Measurements from ENCODE around the gene LRRC27. TPM values are rescaled to one million over a fixed set of nuclear protein-coding genes. Genes with fewer than 3 reads are reported as not detected.

Gene LRRC27
- total and polyA plus RNA-seq, 2 of the 4 experiments (the other 2 are of a cell fraction), result 3.8 to 5.3 TPM

- Histone ChIP-seq H3K4me1 (ENCODE audit: control insufficient read depth, insufficient read depth, low read length) (peaks cover 9% of the 10 kb centered on the region), H3K4ac (ENCODE audit: low read depth, low read length) (no peak overlapping the region), H4K91ac (ENCODE audit: insufficient read depth, low read depth, low read length) (no peak overlapping the region), H3K36me3 (ENCODE audit: control insufficient read depth, insufficient read depth, low read length) (peaks cover 15% of the 10 kb centered on the region; the same call in 1 of the 2 replicates), H3K9ac (ENCODE audit: low read depth, low read length) (no peak overlapping the region), H3K79me1 (ENCODE audit: low read depth in 1 of 2, low read length in 2 of 2) (peaks cover 6 to 25% of the 10 kb centered on the region in 2 experiments; a peak in 3 of 4 replicates), H2AK9ac (replicated peaks; ENCODE audit: low read depth, low read length, poor library complexity) (no peak overlapping the region), H3K14ac (replicated peaks; ENCODE audit: low read depth, low read length) (no peak overlapping the region), H4K20me1 (ENCODE audit: insufficient read depth, low read length) (peaks cover 3% of the 10 kb centered on the region), H3K27me3 (ENCODE audit: control insufficient read depth, insufficient read depth, low read length) (no peaks in the 10 kb centered on the region), H2BK120ac (ENCODE audit: low read depth, low read length) (no peak overlapping the region), H2BK5ac (ENCODE audit: low read depth, low read length, poor library complexity, severe bottlenecking) (no peak overlapping the region), H4K5ac (ENCODE audit: low read depth, low read length) (no peak overlapping the region), H3K23ac (ENCODE audit: low read depth, low read length) (no peak overlapping the region), H2BK15ac (ENCODE audit: low read depth, low read length) (no peak overlapping the region), H2AK5ac (ENCODE audit: low read depth, low read length) (no peak overlapping the region), H3K9me1 (ENCODE audit: insufficient read depth, low read length) (0 out of 2 replicates have a peak, but pooled peaks cover 3% of the 10 kb centered on the region), H2AFZ (replicated peaks; ENCODE audit: low read length, poor library complexity) (no peak overlapping the region), H3K27ac (ENCODE audit: insufficient read depth, low read length) (no peak overlapping the region), H3K18ac (ENCODE audit: low read depth, low read length) (no peak overlapping the region), H3K4me3 (ENCODE audit: insufficient read depth, low read depth, low read length) (no peak overlapping the region), H3K9me3 (ENCODE audit: control insufficient read depth, insufficient read depth, low read length) (no peaks in the 10 kb centered on the region), H2BK20ac (ENCODE audit: low read depth, low read length) (no peak overlapping the region), H3K4me2 (ENCODE audit: low read depth, low read length) (no peak overlapping the region), H4K8ac (ENCODE audit: low read depth in 2 of 2, low read length in 2 of 2) (no peak overlapping the region), H3K56ac (ENCODE audit: extremely low read depth, insufficient read depth, low read length) (no peak overlapping the region)
- ATAC-seq (ENCODE audit: low read depth) (no peak), DNase-seq (no peak)
- 96% methylated on average over 5 of the region's 20 CpGs; no CpG with 5 or more reads in 1 of the 2 experiments for WGBS, 2 experiments (ENCODE audit: extremely low coverage in 2 of 2, insufficient read length in 1 of 2)
- POLR2A ChIA-PET (ENCODE audit: unreplicated experiment), result no interaction called here
- dilution Hi-C loops (cut with HindIII; ENCODE audit: low sequenced_read_pairs, unreplicated experiment) (no loop called here), intact Hi-C loops (cut with micrococcal nuclease) (no loop called here), in situ Hi-C loops (cut with MboI; ENCODE audit: low sequenced_read_pairs) (no loop called here)
- CTCF ChIA-PET, result no interaction called here
- BruUV-seq (replicated peaks), result no TSS peak
- TF ChIP-seq MAZ (IDR thresholded peaks at IDR 0.05; ENCODE audit: borderline replicate concordance, low read depth, low read length) (no peak), BHLHE40 (IDR thresholded peaks at IDR 0.05; ENCODE audit: low read depth, low read length) (no peak), POLR2A (IDR thresholded peaks at IDR 0.05; ENCODE audit: low read depth, low read length) (no peak), FOS (IDR thresholded peaks at IDR 0.05; ENCODE audit: low read depth, low read length) (no peak), CHD1 (IDR thresholded peaks at IDR 0.05; ENCODE audit: low read depth, low read length) (no peak), RCOR1 (IDR thresholded peaks at IDR 0.05; ENCODE audit: insufficient replicate concordance, low read length) (no peak), RAD21 (IDR thresholded peaks at IDR 0.05; ENCODE audit: low read length) (no peak), CTCF (conservative IDR thresholded peaks at IDR 0.05; ENCODE audit: low read depth, low read length) (no peak), USF2 (IDR thresholded peaks at IDR 0.05; ENCODE audit: low read depth, low read length) (no peak)
Observed at GRCh38 chr10:132401401-132402118, 69.6 kb downstream of the LRRC27 start.
